8988T (cell line): ENCODE measurements around the gene MXRA8.

ENCODE experiments used
- DNase-seq: peaks from one replicate; pipeline ENCODE4 v3.0.0; 2011

Gene MXRA8

DNA sequence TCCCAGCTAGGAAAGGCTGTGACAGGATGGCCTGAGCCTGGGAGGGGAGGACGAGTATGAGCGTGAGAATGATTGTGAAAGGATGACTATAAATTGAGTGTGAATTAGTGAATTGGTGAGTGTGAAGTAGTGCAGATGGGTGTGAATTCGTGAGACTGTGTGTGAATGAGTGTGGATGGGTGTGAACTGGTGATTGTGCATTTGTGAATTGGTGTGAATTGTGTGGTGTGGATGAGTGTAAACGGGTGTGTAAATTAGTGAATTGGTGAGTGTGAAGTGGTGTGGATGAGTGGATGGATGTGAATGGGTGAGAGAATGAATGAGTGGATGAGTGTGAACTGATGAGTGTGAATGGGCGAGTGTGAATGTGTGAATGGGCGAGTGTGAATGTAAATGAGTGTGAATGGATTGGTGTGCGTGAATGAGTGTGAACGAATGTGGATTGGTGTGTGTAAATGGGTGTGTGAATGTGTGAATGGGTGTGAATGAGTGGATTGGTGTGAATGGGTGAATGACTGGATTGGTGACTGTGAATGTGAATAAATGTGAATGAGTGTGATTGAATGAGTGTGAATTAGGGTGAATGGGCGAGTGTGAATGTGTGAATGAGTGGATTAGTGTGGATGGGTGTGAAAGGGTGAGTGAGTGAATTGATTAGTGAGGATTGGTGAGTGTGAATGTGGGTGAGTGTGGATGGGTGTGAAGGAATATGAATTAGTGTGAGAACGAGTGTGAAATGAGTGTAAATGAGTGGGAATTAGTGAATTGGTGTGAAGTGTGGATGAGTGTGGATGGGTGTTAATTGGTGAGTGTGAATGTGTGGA is 7.7 kb upstream of the MXRA8 start:
- DNase-seq: no peak

DNA sequence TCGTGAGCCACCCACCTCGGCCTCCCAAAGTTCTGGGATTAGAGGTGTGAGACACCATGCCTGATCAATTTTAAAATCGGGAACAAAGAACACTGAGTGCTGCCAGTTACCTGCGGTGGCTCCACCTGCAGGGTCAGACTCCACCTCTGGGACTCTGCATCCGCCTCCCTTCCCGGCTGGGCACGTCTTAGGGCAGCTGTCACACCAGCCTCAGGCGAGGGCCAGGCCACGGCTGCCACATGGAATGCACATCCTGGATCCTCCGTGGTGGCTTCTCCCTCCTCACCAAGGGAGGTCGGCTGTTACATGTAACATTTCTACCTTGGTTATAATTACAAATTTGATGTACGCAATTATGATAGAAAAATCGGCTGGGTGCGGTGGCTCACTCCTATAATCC is 5.9 kb upstream of the MXRA8 start:
- DNase-seq: no peak

DNA sequence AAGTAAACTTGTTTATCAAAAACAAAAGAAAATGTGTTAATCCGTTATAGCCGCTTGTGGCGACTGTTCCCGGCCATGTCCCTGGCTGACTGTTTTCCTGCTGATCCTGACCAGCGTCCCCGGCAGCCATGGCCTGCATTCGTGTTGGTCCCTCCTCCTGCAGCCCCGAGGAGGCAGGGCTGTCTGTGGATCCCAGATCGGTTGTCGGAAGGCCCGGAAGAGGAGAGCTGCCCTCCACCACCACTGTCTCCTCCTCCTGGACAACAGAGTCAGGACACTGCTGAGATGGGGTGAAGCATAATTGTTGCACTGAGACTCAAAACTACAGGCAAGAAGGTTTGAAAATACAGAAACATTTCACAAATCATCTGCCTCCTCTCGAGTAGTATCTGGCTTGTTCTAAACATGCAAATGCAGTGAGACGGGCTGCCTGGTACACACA is 3.6 kb upstream of the MXRA8 start:
- no peak for DNase-seq

DNA sequence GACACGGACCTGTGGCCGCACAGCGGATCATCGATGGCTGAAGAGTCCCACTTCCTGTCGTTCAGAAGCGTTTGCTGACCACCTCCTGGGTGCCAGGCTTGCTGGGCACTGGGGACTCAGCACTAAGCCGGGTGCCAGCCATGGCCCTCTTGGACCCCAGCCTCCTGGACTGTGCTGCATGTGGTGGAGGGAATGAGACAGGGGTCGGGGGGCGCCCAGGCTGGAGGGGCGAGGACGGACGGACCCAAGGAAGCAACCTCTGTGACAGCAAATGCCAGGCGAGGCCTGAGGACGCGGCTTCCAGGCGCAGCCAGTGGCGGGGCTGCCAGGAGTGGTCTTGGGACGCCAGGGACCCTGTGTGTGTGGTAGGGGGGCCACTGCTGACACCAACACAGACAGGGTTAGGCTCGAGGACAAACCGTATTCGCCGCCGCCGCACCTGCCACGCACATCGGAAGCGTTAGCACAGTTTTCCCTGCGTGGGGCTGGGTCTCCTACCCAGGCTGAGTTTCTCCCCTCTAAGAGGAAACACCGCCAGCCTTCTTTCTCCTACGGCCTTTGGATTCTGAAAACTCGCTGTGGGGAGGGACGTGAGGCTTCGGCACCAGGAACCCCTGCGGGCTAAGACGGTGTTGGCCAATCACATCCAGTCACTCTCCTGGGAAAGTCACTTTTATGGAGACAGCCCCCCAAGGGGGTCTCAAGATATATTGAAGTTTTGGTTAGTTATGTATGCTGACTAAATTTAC is 3.1 kb upstream of the MXRA8 start:
- no peak for DNase-seq

DNA sequence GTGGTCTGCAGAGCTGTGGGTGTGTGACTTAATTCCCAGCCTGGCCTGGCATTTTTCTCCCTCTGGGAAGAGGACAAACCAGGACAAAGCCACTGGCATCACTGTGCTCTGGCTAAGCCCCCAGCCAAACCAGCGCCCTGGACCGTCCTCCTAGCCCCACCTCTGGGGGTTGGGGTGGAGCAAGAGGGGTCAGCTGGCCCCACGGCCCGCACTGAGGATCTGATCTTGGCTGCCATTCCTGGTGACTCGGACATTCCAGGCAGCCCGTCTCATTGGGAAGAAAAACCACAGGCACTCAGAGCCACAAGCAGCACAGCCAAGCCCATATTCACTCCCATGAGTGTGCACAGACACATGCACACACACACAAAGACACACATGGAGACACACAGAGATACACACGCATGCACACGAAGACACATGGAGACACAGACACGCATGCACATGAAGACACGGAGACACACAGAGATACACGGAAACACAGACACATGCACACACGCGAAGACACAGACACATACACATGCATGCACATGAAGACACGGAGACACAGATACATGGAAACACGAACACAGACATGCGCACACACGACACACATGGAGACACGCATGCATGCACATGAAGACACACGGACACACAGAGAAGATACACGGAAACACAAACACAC is 2.3 kb upstream of the MXRA8 start:
- DNase-seq: peak; percentile 89

DNA sequence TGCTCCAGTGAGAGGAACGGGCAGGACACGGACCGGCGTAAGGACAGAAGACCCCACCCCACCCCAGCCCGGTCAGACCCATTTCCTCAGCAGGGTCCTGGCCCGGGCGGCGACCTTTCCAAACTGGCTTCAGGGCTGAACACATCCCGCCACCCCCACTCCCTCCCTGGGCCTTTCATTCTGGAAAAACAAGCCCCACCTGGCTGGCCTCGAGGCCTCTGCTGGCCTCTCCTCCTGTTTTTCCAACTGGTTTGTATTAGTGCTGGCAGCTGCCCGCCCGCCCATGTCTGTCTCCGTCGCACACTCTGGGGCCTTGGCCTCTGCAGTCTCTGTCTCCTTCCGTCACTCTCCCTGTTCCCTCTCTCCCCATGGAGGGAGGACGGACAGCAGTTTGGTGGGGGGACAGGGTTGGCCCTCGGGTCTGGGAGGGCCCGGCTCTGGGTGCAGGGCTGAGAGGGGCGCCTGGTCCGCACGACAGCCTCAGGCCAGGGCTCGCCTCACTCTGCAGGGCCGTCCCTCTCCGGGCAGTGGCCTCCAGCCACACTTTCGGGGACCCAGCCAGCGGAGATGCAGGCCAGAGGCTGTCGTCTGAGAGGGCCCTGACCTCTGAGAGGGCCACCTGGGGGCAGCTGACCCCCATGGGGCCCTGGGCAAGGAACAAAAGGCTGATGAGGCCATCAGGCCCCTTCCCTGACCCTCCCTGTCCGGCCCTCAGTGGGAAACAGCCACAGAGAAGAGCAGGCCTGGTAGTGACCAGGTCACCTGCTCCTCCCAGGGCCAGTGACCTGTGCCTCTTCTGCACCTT is 1.5 kb upstream of the MXRA8 start:
- DNase-seq: peak; percentile 20

DNA sequence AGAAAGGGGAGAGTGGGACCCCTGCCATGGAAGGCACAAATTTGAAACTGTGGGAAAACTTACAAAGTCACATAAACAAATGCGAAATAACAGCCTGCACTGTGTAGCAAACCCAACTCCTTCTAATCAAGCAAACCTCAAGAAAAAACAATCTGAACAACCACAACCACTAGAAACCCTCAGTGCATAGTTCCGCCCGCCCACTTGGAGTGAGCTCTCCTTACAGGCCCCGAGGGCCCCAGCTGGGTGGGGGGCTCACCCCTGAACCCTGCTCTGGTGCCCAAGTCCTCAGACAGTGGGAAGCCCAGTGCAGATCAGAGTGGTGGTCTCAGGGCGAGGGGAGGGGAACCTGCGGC is 931 bp upstream of the MXRA8 start:
- DNase-seq: no peak

DNA sequence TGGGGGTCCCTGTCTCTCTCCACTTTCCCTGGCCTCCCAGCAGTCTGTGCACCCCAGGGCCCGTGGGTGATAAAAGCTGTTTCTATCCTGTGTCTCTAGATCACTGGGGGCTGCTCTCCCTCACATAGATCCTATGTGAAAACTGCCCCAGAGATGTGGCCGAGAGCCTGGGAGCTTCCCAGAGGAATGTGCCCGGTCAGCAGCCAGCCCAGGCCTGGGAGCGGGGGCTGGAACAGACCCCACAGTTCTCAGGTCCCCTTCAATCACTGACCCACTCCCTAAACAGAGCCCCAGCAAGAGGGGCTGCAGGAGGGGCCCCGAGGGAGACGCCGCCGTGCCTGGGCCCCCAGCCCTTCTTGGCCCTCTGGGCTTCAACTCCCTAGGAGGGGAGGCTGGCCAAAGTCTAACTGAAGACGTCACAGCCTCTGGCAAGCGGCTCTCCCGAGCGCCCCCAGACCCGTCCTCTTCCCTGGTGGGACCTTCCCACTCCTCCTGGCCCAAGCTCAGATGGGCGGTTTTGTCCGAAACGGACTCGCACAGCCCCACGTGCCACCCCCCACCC is 403 bp downstream of the MXRA8 start:
- DNase-seq: peak; percentile 20

DNA sequence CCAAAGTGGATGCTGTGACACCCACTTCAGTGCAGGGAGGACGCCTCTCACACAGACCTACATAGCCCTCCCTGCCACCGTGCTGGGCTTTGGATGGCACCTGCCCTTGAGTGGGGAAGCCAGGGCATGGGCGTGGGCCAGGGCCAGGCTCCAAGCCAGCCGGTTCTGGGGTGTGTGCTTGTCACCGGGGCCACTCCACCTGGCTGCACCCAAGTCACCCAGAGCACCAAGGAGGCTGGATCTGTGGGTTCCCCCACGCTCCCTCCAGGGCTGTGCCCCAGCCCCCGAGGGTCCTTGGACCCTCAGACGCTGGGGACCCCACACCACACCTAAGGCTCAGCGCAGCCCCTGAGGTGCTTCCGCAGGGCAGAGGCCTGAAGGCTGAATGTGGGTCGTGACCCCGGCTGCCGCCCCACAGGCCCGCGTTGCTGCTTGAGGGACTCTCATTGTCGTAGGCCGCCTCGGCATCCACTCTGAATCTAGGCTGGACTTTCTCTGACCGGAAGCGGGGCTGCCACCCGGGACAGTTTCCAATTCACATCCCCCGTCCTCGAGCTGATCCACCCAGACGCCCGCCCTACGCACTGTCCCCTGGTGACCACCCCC is 1.5 kb downstream of the MXRA8 start:
- DNase-seq: peak; percentile 19

DNA sequence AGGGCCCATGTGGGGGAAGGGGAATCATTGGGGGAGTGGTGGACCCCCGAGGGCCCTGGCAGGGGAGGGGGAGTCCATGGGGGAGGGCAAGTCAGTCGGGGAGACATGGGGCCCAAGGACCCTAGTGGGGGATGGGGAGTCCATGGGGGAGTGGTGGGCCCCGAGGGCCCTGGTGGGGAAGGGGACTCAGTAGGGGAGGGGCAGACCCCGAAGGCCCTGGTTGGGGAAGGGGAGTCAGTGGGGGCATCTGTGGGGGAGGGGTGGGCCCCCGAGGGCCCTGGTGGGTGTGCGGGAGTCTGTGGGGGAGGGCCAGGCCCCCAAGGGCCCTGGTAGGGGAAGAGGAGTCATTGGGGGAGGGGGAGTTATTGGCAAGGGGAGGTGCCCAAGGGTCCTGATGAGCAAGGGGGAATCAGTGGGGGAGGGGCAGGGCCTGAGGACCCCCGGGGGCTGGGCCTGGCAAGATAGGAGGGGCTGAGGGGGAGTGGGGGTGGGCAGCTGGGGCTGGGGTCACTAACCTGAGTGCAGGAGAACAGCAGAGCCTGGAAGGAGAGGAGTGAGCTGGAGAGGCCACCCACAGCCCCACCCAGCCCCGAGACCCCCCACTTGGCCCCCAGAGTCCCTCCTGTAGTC is 2.1 kb downstream of the MXRA8 start:
- peak; percentile 20 for DNase-seq

DNA sequence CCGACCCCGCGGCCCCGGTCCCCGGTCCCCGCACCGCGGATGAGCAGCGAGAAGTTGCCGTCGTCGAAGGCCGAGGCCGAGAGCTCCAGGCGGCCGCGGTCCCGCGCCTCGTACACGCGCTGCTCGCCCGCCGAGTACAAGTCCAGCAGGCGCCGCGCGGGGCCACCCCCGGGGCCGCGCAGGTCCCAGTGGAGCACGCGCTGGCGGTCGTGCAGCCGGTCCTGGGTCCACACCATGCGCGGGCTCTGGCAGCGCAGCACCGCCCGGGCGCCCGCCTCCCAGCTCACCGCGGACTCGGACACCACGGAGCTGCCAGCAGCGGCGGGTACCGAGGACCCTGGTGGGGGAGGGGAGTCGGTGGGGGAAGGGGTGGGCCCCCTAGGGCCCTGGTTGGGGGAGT is 2.9 kb downstream of the MXRA8 start:
- peak; percentile 85 for DNase-seq

DNA sequence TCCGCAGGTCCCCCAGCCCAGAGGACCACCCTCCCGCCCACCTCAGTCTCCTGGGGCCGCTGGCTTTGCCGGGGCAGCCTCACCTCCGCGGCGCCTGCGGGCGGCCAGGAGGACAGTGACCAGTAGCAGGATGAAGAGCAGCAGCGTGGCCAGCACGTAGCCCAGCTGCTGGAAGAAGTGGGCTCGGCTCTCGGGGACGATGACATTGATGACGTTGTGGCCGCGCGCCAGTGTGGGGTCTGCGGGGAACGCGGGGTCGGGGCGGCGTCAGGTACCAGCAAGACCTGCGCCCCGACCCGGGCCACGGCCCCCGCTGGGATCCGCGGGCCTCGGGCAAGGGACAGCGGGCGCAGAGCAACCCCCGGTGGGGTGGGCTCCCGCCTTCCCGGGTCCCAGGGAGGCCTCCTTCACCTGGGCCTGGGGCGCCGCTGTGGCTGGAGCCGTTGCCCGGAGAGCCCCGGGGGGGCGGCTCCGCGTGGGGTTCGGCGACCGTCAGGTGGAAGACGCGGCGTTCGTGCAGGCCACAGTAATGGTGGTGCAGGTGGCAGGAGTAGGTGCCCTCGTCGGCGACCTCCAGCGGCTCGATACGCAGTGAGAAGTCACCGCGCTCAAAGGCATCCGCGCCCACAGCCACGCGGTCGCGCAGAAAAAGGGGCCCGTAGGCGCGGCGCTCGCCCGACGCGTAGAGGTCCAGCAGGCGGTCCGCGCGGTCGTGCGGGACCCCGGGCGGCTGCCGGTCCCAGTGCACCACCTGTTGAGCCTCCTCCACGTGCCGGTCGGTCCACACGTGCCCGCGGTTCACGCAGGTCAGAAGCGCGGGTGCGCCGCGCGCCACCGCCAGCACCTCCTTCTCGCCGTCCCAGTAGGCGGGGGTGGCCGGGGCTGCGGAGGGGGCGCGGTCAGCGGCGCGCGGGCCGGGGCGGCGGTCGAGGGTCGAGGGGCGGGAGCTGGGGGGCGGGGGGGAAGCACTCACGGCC is 3.8 kb downstream of the MXRA8 start:
- DNase-seq: peak; percentile 17

DNA sequence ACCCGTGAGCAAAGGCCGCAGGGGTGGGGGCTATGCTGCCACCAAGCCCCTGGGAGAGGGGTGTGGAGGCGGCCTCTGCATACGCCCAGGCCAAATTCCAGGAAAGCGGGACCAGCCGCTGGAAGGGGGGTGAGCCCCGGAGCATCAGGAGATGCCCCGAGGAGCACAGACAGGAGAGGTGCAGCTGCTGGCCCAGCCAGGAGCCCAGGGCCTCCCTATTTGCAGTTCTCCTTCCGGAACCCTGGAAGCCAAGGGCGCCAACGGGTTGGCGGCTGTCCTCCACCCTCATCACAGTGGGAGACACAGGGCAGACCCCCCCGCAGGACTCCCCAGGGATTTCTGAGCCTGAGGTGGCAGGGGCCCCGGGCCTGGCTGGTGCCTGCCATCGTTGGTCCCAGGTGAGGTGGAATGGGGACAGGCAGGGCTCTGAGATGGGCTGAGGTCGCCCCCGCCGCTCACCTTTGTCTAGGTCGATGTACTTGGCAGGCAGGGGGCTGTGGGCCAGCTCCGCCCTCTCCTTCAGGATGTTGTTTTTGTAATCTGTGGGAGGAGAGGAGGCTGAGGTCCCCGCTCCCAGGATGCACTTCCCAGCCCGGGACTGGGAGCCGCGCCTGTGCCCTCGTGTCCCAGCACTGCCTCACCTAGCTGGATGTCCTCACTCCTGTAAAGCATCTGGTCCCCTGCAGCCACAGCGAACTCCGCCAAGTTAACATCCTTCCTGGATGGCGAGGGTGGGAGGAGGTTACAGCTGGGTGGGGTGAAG is 4.8 kb downstream of the MXRA8 start:
- peak; percentile 37 for DNase-seq

DNA sequence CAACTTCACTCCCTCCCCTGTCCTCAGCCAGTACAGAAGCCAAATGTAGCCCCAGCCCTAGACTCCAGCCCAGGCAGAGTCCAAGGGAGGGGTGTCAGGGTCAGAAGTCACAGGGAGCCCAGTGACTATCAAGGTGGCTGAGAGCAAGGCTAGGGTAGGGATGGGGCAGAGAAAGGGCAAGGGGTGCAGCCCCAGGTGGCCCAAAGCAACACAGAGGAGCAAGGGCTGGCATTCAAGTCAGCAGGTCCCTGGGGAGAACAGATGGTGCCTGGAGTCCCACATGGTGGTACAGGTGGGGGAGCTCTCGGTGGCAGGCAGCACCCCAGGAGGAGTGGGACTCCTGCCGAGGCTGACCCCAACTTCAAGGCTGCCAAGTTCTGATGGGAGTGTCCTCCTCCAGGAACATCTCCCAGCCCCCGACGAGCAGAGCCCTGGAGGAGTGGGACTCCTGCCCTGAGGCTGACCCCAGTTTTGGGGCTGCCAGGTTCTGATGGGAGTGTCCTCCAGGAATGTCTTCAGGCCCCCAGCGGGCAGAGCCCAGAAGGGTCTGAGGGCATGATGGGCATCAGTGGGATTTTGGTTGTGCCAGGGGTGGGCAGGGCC is 5.5 kb downstream of the MXRA8 start:
- no peak for DNase-seq

DNA sequence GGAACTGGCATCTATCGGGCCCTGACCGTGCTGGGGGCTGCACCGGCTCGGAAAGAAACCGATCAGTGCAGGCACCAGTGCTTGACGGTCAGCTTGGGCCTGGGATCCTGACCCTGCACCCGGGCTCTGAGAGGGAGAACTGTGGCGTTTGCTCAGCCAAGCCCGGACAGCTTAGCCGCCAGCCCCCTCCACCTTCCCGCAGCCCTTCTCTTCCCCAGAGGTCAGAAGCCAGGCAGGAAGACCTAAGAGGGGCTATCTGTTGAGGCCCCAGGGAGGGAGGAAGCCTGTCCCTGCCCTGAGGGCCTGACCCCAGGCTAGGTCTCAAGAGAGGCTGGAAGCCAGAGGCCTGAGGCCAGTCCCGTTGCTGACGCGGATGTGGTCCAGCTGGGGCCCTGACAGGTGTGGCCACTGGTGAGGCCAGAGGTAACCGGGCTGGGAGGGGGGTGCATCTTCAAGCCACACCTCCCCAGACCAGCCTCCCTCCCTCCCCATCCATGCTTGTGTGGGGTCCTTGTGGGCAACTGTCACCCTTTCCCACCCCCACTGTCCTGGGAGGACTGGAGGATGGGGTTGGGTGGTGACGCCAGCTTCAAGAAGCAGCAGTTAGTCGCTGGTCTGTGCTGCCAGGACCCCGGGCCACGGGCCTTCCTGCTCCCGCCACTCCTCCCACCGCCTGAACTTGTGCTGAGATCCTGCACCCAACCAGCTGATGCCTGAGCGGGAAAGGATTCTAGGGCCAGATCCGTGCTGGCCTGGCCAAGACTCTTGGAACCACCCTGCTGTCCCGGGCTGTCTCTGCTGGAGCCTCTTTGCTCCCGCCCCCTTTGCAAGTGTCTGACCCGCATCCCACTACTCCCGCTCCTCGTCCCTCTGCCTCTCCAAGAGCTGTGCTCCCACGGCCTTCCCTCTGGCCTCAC is 6.6 kb downstream of the MXRA8 start:
- no peak for DNase-seq

DNA sequence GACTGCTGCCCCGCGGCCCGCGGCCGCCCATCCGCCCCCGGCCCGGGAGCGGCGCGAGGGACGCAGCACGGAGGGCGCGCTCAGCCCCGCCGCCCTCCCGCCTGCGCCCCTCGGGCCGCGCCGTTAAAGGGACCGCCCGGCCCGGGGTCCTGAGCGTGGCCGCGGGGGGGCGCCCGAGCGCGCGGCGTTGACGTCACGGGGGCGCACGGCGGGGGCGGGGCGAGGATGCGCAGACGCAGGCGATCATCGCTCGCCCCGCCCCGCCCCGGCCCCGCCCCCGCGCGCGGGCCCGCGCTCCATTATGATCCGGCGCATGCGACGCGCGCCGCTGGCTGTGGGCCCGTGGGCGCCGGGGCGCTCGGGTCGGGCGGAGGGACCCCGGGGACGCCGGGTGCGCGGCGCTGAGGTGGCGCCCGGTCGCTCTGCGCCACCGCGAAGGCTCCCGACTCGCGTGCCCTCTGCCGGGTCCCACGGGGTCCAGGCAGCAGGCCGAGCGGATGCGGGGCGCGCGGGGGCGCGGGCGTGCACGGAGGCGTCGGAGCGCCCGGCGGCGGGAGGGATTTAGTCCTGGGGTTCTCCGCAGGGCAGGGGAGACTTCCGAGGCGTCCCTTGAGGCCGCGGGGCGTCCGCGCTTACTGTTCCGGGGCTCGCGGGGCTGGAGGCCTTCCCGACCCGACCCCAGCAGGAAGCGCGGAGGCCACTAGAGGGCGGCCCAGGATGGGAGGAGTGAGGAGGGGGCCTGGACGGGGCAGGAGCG is 8.9 kb downstream of the MXRA8 start, which contains the start of gene DVL1:
DVL1 (minus strand) TSS at position 163 of the 757 bp plus-strand sequence. CDS start 353 bp downstream, outside the sequence.
- peak; percentile 95 for DNase-seq
